SJSA1 (cell line): Measurements from ENCODE around the gene CPA5. TPM values are rescaled to one million over a fixed set of nuclear protein-coding genes. Genes with fewer than 3 reads are reported as not detected.

ENCODE experiments used
- DNase-seq, 2 experiments: peaks; one replicate each; pipeline ENCODE4 v3.0.0-alpha.2; 2015 to 2020; ENCODE audit warnings: low spot score in 2 of 2, low read depth in 1 of 2
- H3K27ac ChIP-seq: fragments of 250-450 bp; sonication (Bioruptor Pico); 2 replicates; pipeline ENCODE4 v1.5.1; 2020; ENCODE audit warnings: mild to moderate bottlenecking, moderate library complexity
- H3K27me3 ChIP-seq: fragments of 250-450 bp; sonication (Bioruptor Pico); replicated peaks from 2 replicates; pipeline ENCODE4 v1.5.1; 2020; ENCODE audit warnings: mild to moderate bottlenecking, moderate library complexity
- H3K36me3 ChIP-seq: fragments of 250-450 bp; sonication (Bioruptor Pico); 2 replicates; pipeline ENCODE4 v1.5.1; 2020; ENCODE audit warnings: mild to moderate bottlenecking
- H3K4me1 ChIP-seq: fragments of 250-450 bp; sonication (Bioruptor Pico); replicated peaks from 2 replicates; pipeline ENCODE4 v1.6.1; 2021; ENCODE audit warnings: mild to moderate bottlenecking
- H3K4me3 ChIP-seq: fragments of 250-450 bp; sonication (Bioruptor Pico); 2 replicates; pipeline ENCODE4 v1.5.1; 2020; ENCODE audit warnings: mild to moderate bottlenecking
- H3K9me3 ChIP-seq: fragments of 250-450 bp; sonication (Bioruptor Pico); replicated peaks from 2 replicates; pipeline ENCODE4 v1.5.1; 2020; ENCODE audit warnings: mild to moderate bottlenecking
- total RNA-seq: library from RNA; depleted of rRNA; stranded (reverse); fragments of >200 nt; shearing (Covaris generic); gene quantifications from 2 replicates; pipeline ENCODE4 v1.2.3, GENCODE V29; 2014

CPA5 gene
- total RNA-seq, 1 experiment from 2014 or later = 0.87 TPM

DNA sequence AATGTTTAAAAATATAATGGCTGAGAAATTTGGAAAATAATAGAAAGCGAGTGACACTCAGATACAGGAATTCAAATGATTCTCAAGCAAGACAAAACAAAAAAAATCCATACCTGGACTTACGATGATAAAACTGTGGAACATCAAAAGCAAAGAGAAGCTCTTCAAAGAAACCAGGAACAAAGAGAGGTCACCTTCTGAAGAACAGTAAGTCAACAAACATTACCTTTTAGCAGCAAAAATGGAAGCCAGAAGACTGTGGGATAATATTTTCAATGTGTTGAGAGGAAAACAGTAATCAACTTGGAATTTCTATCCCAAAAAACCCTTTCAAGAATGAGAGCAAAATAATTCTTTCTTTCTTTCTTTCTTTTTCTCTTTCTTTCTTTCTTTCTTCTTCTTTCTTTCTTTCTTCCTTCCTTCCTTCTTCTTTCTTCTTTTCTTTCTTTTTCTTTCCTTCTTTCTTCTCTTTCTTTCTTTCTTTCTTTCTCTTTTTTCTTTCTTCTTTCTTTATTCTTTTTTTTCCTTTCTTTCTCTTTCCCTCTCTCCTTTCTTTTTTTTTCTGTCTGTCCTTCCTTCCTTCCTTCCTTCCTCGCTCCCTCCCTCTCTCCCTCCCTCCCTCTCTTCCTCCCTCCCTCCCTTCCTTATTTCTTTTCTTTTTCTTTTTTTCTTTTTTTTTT, 1.8 kb upstream of the CPA5 start:
- DNase-seq = no peak

DNA sequence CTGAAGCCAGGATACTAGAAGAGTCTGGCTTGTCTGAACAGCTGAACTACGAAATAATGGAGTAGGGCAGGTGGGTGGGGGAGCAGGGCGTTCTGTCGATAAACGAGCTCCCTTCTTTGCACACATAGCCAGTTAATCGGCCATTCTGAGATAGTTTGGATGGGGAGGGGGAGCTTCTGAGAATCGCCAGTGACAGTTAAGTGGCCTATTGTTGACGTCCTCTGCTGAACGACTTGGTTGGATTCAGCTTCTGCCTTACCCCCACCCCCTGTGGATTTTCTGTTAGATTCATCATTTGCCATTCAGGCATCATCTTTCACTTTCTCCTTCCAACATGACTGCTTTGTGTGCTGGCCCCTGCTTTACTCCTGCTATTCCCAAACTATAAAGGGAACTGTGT, 520 bp downstream of the CPA5 start:
- H3K4me1 ChIP-seq = no peaks in the 10 kb centered on the region
- H3K9me3 ChIP-seq = no peaks in the 10 kb centered on the region
- H3K27ac ChIP-seq = no peak overlapping the region
- DNase-seq = no peak
- no peak overlapping the region for H3K4me3 ChIP-seq
- no peaks in the 10 kb centered on the region for H3K27me3 ChIP-seq
- H3K36me3 ChIP-seq = no peaks in the 10 kb centered on the region

More for the DNA sequence above, 1.8 kb upstream of the CPA5 start:
- no peak overlapping the region; the same call in 1 of the 2 replicates for H3K27ac ChIP-seq
- H3K9me3 ChIP-seq = no peaks in the 10 kb centered on the region
- no peaks in the 10 kb centered on the region for H3K4me1 ChIP-seq
- H3K4me3 ChIP-seq = no peak overlapping the region
- H3K36me3 ChIP-seq = no peaks in the 10 kb centered on the region
- H3K27me3 ChIP-seq = no peaks in the 10 kb centered on the region

DNA sequence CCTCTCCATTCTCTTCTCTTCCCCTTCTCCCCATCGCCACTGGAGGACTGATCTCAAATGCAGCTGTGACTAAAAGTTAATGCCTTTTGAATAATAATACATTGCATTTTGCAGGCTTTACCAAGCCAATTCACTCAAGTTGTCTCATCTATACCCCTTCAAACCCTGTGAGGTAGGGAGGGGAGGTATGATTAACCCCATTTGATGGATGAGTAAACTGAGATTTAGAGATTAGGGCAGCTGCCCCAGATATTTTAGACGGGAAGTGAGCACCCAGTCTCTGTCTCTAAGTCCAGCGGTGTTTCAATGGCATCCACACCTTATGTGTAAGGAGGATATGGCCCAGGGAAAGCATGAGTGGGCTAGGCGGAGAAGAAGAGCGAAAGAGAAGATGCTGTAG, 1.1 kb downstream of the CPA5 start:
- Histone ChIP-seq H3K9me3 (no peaks in the 10 kb centered on the region), H3K27me3 (no peaks in the 10 kb centered on the region), H3K4me1 (peaks cover 3% of the 10 kb centered on the region), H3K36me3 (no peaks in the 10 kb centered on the region), H3K4me3 (no peak overlapping the region), H3K27ac (no peak overlapping the region)
- no peak for DNase-seq

DNA sequence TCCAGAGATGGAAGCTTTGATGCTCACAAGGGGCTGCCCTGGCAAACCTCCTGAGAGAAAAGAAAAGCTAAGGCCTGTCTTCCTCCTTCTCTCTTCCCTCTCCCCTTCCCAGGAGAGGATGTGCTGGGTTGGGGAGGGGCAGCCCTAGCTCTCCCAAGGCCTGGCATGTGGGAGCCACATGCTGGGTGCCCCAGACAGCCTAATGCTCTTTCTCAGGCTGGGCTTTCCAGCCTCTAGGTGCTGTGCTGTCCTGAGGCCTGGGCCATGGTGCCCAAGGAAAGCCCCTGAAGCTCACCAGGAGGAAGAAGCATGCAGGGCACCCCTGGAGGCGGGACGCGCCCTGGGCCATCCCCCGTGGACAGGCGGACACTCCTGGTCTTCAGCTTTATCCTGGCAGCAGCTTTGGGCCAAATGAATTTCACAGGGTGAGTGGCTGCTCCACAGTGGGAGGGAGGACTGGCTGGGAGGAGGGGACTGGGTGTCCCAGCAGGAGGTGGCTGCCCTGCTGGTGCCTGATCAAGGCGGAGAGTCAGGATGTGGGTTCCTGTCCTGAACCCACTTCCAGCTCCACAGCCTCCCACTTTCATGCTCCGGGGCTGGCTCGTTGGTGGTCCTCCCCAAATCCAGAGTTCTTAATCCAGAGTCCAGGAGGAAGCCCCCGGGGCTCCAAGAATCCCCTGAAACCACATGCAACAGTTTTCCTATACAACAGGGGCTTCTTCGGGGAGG, 1.7 kb downstream of the CPA5 start:
- no peaks in the 10 kb centered on the region for H3K36me3 ChIP-seq
- peaks cover 10% of the 10 kb centered on the region for H3K4me1 ChIP-seq
- no peak for DNase-seq
- no peak overlapping the region for H3K4me3 ChIP-seq
- H3K9me3 ChIP-seq = no peaks in the 10 kb centered on the region
- no peaks in the 10 kb centered on the region for H3K27me3 ChIP-seq
- no peak overlapping the region for H3K27ac ChIP-seq

DNA sequence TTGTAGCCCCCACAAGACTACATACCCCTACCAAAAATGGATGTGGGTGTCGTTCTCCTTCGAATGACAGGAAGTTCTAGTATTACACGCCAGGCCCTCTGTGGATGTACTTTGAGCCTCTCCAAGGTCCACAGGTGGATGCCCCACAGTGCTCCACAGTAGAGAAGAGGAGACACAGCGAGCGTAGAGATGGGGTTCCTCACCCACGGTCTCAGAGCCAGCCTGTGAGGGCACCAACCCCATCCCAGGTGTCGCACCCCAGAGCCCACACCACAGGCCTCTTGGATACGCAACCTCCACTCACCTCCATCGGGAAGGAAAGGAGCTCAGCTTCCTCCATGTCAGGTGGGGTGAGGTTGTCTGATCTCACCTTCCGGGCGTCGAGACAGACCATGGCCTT, 2.3 kb downstream of the CPA5 start:
- no peaks in the 10 kb centered on the region for H3K9me3 ChIP-seq

GRCh38 chr7:130349911-130350782, 5.5 kb downstream of the CPA5 start:
- Histone ChIP-seq H3K4me3 (no peak overlapping the region), H3K36me3 (no peaks in the 10 kb centered on the region), H3K4me1 (peaks cover 44% of the 10 kb centered on the region), H3K27me3 (no peaks in the 10 kb centered on the region), H3K27ac (peak overlapping the region; percentile 22; the same call in 1 of the 2 replicates), H3K9me3 (no peaks in the 10 kb centered on the region)
- DNase-seq = no peak

More for the DNA sequence above, 2.3 kb downstream of the CPA5 start:
- Histone ChIP-seq H3K4me3 (no peak overlapping the region), H3K36me3 (no peaks in the 10 kb centered on the region), H3K4me1 (peaks cover 16% of the 10 kb centered on the region), H3K27ac (no peak overlapping the region), H3K27me3 (no peaks in the 10 kb centered on the region)
- DNase-seq = no peak

- peaks cover 53% of the 10 kb centered on the region for H3K4me1 ChIP-seq
- no peaks in the 10 kb centered on the region for H3K9me3 ChIP-seq
- peak in 1 of 2 experiments; percentile 58 for DNase-seq
- H3K4me3 ChIP-seq = no peak overlapping the region
- H3K36me3 ChIP-seq = no peaks in the 10 kb centered on the region
- H3K27ac ChIP-seq = peak overlapping the region; percentile 48
- H3K27me3 ChIP-seq = no peaks in the 10 kb centered on the region
Observed at GRCh38 chr7:130350945-130351790, 6.6 kb downstream of the CPA5 start.

DNA sequence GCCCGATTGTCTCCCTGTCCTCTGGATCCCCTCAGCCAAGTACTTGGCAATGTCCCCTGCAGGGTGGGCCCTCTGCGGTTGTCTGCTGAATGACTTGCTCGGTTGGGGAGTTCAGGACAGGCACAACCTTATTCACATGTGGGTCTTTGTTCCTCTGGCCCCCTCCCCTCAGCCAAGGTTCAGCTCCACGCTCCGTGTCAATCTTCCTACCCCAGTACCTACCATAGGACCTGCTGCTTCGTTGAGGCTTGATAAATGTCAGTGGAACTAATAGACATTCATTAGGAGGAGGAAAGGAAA, 7.1 kb downstream of the CPA5 start:
- Histone ChIP-seq H3K4me3 (no peak overlapping the region), H3K36me3 (no peaks in the 10 kb centered on the region), H3K27ac (no peak overlapping the region), H3K4me1 (peaks cover 58% of the 10 kb centered on the region), H3K27me3 (no peaks in the 10 kb centered on the region), H3K9me3 (no peaks in the 10 kb centered on the region)
- DNase-seq = no peak

DNA sequence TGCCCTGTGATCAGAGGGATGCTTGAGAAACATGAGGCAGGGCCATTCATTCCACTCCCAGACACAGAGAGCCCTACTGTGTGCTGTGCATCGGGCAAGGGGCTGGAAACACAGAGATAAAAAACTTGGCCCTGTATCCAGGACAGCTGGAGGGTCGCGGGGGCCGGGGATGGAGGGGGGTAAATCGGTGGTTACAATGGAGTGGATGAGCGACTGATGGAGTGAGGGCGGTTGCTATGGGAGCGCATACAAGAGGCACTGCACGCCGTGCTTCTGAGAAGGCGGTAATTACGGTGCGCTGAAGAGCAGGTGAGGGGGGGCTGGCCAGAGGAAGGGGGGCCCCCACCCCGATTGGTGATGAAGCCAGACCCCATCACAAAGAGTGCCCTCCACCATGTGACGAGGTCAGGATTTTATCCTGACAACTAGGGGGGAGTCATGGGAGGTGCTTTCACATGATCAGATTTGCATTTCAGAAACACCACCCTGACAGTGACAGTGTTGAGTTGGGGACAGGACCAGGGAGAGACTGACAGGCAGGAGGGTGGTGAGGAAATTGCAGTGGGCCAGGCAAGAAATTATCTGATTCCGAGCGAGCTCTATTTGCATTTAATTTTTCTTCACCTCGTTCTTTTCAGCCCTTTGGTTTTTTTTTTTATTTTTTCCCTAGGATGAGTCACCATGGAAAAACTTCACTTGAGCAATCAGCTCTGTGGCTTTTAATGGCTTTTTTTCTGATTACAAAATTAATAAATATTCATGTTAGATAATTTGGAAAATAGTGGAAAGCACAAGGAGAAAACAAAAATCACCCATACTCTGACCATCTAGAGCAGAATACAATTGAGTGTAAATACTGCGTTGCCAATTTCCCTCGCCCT, 7.8 kb downstream of the CPA5 start:
- H3K27me3 ChIP-seq = no peaks in the 10 kb centered on the region
- no peaks in the 10 kb centered on the region for H3K36me3 ChIP-seq
- peak in 1 of 2 experiments; percentile 68 for DNase-seq
- H3K4me3 ChIP-seq = no peak overlapping the region
- peak overlapping the region; percentile 58 for H3K27ac ChIP-seq
- no peaks in the 10 kb centered on the region for H3K9me3 ChIP-seq
- peaks cover 65% of the 10 kb centered on the region for H3K4me1 ChIP-seq

DNA sequence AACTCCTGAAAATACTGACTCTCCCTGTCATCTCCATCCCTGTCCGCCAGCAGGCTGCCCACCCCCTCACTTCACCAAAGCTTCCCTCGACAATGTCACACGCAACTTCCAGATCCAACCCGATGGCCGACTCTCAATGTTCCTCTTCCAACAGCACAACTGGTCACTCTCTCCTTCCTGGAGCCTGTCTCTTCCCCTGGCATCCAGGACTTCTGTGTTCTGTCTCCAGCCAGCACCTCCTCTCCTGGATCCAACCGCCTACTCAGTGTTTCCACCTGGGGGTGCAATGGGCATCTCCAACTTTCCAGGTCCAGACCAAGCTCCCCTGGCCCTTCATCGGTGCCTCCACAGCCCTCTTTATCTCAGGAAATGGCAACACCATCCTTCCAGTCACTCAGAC, 8.6 kb downstream of the CPA5 start:
- Histone ChIP-seq H3K27ac (peak overlapping the region; percentile 58), H3K27me3 (no peaks in the 10 kb centered on the region)
- no peak for DNase-seq

GRCh38 chr7:130356121-130356875, 11.7 kb downstream of the CPA5 start:
- H3K4me1 ChIP-seq = peaks cover 70% of the 10 kb centered on the region
- DNase-seq = peak; percentile 98 to 99
- no peak overlapping the region for H3K4me3 ChIP-seq
- H3K27ac ChIP-seq = peak overlapping the region; percentile 97
- no peaks in the 10 kb centered on the region for H3K9me3 ChIP-seq
- no peaks in the 10 kb centered on the region for H3K36me3 ChIP-seq
- H3K27me3 ChIP-seq = no peaks in the 10 kb centered on the region

More for the DNA sequence above, 8.6 kb downstream of the CPA5 start:
- no peaks in the 10 kb centered on the region for H3K36me3 ChIP-seq
- no peak overlapping the region for H3K4me3 ChIP-seq
- H3K9me3 ChIP-seq = no peaks in the 10 kb centered on the region
- peaks cover 72% of the 10 kb centered on the region for H3K4me1 ChIP-seq
